ENCODE measurements around the gene ITGBL1. TPM values are rescaled to one million over a fixed set of nuclear protein-coding genes. Genes with fewer than 3 reads are reported as not detected.

The ITGBL1 gene
- total and polyA plus RNA-seq, 2 of the 13 experiments (the other 11 are each of a cell fraction or from before 2014, with no cell fraction given), result 0.02 TPM; not detected in 1

GRCh38 chr13:101567841-101568240, 115.4 kb downstream of the ITGBL1 start:
- ChIA-PET CTCF (ENCODE audit: low intra/inter-chr PET ratio, low total read pairs) (no interaction called here), POLR2A (no interaction called here)
- no peak overlapping the region for H3K9ac ChIP-seq (ENCODE audit: insufficient read depth, low read depth, low read length)
- FAIRE-seq (no peak), DNase-seq (ENCODE audit: low spot score) (no peak), ATAC-seq (no peak)
- H3K27ac ChIP-seq (ENCODE audit: extremely low read length, insufficient read depth, low read length), result no peak overlapping the region
- no peaks in the 10 kb centered on the region for H3K4me1 ChIP-seq (ENCODE audit: insufficient read depth, low read length)
- in situ Hi-C loops (cut with HindIII; ENCODE audit: extremely low pct_ligation_motif_present, low pct_unique_long_range_greater_than_20kb), result no loop called here
- H3K4me3 ChIP-seq (replicated peaks in 1 of 3; ENCODE audit: insufficient read depth in 1 of 3, low read depth in 2 of 3, low read length in 3 of 3), result no peak overlapping the region
- no peaks in the 10 kb centered on the region for H3K36me3 ChIP-seq (replicated peaks in 1 of 2; ENCODE audit: control insufficient read depth in 1 of 2, insufficient read depth in 2 of 2, low read length in 2 of 2)
- WGBS (ENCODE audit: low lambda C conversion rate), result 10% methylated on average over 4 of the region's 4 CpGs
- no peak overlapping the region for H3K4me2 ChIP-seq (ENCODE audit: low read depth, low read length)
- no peaks in the 10 kb centered on the region for H3K79me2 ChIP-seq (ENCODE audit: insufficient read depth, low read length)
- no peaks in the 10 kb centered on the region for H3K9me3 ChIP-seq (ENCODE audit: low read length)
- BruUV-seq (replicated peaks), result no TSS peak
- intact Hi-C loops (cut with micrococcal nuclease; ENCODE audit: unreplicated experiment), result no loop called here
- H3K27me3 ChIP-seq (ENCODE audit: control insufficient read depth in 1 of 2, insufficient read depth in 2 of 2, low read length in 2 of 2), result no peaks in the 10 kb centered on the region
- H4K20me1 ChIP-seq (ENCODE audit: insufficient read depth, low read length), result no peaks in the 10 kb centered on the region
- no peak overlapping the region for H2AFZ ChIP-seq (ENCODE audit: low read length)
- TF ChIP-seq SPEN (CRISPR knock-in tag; IDR thresholded peaks at IDR 0.05; ENCODE audit: low read depth), result no peak
- no peak for TF ChIP-seq ZNF383 (CRISPR knock-in tag; IDR thresholded peaks at IDR 0.05; ENCODE audit: borderline replicate concordance)
- no peak for TF ChIP-seq ZNF296 (CRISPR knock-in tag; conservative IDR thresholded peaks at IDR 0.05)
- no peak for TF ChIP-seq ZNF772 (CRISPR knock-in tag; IDR thresholded peaks at IDR 0.05)
- no peak for TF ChIP-seq NR2F6 (IDR thresholded peaks at IDR 0.05)
- no peak for TF ChIP-seq NR2F6 (CRISPR knock-in tag; IDR thresholded peaks at IDR 0.05)
- no peak for TF ChIP-seq TBX3 (IDR thresholded peaks at IDR 0.05; ENCODE audit: borderline replicate concordance)
- no peak for TF ChIP-seq ZNF839 (CRISPR knock-in tag; IDR thresholded peaks at IDR 0.05; ENCODE audit: borderline replicate concordance)
- no peak for TF ChIP-seq ZSCAN31 (CRISPR knock-in tag; IDR thresholded peaks at IDR 0.05; ENCODE audit: low read depth)
- TF ChIP-seq HMGXB3 (CRISPR knock-in tag; IDR thresholded peaks at IDR 0.05; ENCODE audit: borderline replicate concordance), result no peak
- TF ChIP-seq ZNF687 (CRISPR knock-in tag; IDR thresholded peaks at IDR 0.05), result no peak
- no peak for TF ChIP-seq MAX (IDR thresholded peaks at IDR 0.05)
- no peak for TF ChIP-seq ZUFSP (CRISPR knock-in tag; IDR thresholded peaks at IDR 0.05; ENCODE audit: borderline replicate concordance)
- TF ChIP-seq PRPF4 (IDR thresholded peaks at IDR 0.05; ENCODE audit: low read depth, low read length, poor library complexity, severe bottlenecking), result no peak
- TF ChIP-seq MAF1 (CRISPR knock-in tag; IDR thresholded peaks at IDR 0.05; ENCODE audit: borderline replicate concordance), result no peak
- no peak for TF ChIP-seq ZNF619 (CRISPR knock-in tag; IDR thresholded peaks at IDR 0.05)

All from HepG2 (cell line).